ENCODE data around the gene CACNA2D3.

GRCh38 chr3:54353546-54353945 is 231.2 kb downstream of the CACNA2D3 start:
- TF ChIP-seq EZH2phosphoT487 (IDR thresholded peaks at IDR 0.05; ENCODE audit: insufficient read depth, low read depth) (no peak), EZH2 (IDR thresholded peaks at IDR 0.05; ENCODE audit: insufficient read depth, poor library complexity, severe bottlenecking) (no peak)
